GM18873 (cell line): ENCODE measurements around the gene CCBE1.
"Not testable (repeated sequence)": the region's sequence is repeated elsewhere in the genome, so short reads cannot be mapped to it uniquely, and the experiment has no call there.

Experiments used
- ATAC-seq: cut with Tn5 transposase; IDR thresholded peaks from one replicate; pipeline ENCODE4 v1.9.1; 2021; ENCODE audit warnings: mild to moderate bottlenecking, moderate library complexity, moderate number of reproducible peaks; ENCODE audit not compliant: unreplicated experiment, low FRiP score

CCBE1 gene

DNA sequence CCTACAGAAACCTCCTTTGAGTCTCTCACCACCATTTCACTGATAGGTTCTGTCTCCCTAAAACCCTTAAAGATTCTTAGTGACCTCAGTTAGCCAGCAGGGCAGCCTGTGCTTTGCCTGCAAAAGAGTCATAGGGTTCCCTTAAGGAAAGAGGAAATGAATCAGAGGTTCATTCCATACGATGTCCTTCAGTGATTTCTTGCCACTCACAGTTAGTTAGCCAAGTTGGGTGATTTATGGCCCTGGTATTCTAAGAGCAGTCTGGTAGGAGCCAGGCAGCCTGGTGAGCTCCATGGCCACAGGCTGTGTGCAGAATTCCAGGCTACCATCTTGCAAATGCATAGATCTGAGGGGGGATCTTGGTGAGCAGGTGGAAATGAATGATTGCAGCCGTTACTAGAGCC, 18.7 kb upstream of the CCBE1 start:
- ATAC-seq: no peak

DNA sequence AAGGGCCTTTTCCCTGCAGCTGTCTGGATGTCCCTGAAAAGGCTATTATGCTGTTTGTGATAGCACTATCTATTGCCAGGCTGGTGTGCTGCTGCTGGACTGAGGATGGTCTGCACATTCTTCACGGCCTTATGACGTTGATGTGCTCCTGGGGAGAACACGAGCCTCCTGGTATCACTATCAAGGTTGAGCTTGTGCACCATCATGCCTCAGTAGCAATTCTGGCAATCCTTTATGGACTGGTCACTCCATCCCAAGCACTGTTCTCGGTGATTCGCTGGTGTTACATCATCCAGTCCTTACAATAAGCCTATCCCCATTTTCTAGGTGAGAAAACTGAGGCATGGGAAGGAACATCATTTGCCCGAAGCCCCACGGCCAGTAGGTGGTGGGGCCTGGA, 18.2 kb upstream of the CCBE1 start:
- ATAC-seq: no peak

DNA sequence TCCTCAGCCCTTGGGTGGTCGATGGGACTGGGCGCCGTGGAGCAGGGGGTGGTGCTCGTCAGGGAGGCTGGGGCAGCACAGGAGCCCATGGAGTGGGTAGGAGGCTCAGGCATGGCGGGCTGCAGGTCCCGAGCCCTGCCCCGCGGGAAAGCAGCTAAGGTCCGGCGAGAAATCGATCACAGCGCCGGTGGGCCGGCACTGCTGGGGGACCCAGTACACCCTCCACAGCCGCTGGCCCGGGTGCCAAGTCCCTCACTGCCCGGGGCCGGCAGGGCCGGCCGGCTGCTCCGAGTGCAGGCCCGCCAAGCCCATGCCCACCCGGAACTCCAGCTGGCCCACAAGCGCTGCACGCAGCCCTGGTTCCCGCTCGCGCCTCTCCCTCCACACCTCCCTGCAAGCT, 16.9 kb upstream of the CCBE1 start:
- not testable (repeated sequence) for ATAC-seq

DNA sequence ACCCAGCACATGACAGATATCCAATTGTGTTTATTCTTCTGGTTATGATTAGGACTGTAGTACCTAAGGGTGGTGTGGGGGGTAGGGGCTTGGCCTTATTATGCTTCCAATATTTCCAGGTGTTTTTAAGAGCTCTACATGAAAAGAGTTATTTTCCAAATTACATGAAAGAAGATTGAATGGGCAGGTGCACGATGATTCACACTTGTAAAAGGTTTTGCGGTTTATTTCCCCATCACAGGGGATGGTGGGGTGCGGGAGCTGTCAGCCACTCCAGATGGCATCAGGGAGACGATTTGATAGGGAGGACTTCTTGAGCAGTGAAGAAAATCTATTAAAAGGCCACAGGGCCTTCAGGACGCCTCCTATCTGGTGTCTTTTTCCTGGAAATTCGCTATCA, 15.1 kb upstream of the CCBE1 start:
- no peak for ATAC-seq

DNA sequence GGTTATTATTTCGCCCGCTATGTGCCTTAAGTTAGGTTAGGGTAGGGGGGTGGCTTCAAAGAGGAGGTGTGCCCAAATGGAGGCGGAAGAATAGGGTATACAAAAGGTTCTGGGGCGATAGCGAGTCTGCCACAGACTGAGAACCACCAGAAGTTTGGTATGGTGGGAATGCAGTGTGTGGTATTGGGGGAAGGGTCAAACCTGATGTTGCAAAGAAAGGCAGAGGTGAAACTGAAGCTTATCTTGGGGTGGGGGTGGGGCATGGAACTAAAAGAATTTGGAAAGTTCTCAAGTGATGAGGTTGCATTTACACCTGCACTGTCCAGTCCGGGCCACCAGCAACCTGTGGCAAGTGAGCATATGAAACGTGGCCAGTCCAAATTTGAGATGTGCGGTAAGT, 11.8 kb upstream of the CCBE1 start:
- ATAC-seq: no peak

DNA sequence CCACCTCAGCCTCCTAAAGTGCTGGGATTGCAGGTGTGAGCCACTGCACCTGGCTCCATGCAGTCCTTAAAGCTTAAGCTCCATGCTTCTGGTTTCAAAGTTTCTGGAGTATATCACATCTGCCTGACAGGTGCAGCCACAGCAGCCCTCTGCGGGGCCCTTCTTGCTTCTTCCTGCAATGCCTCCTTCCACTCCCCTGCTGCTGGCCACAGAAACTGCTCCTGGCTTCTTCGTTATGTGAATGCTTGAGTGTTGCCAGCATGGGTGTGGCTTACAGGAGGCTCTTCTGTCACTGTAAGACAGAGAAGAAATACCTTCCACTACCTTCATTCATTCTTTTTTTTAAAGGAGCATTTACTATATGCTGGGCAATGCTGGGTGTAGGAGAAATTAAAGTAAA, 10.1 kb upstream of the CCBE1 start:
- ATAC-seq: no peak

DNA sequence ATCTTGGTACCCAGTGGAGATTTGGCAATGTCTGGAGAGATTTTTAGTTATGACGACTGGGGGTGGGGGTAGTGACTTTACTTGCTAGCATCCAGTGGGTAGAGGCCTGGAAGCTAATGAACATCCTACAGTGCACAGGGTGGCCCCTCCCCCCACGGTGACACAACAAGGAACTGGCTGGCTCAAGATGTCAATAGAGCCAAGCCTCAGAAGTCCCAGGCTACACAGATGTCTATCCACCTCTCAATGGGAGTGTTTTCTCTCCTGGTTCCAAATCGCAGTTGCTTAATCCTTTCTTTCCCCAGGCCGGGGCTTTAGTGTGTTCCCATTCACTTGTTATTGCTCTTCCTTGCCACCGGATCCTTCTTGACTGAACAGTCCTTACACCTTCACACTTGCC, 9.3 kb upstream of the CCBE1 start:
- ATAC-seq: no peak

DNA sequence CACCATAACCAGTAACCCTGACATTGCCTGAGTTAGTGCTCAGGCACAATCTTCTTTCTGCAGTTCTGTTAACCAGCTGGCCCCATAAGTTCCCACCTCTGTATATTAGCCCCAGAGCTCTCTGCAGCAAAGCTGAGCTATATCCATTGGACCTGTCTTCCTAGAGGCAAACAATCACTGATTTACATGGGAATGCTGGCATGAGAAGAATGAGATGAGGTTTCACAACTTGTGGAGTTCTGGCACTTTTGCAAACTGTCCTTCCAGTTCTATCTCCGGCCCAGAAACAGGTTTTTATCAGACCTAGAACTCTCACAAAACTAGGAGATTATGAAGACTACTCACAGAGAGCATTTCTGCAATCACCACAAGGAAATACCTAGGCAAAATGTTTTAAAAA, 7.9 kb upstream of the CCBE1 start:
- ATAC-seq: no peak

DNA sequence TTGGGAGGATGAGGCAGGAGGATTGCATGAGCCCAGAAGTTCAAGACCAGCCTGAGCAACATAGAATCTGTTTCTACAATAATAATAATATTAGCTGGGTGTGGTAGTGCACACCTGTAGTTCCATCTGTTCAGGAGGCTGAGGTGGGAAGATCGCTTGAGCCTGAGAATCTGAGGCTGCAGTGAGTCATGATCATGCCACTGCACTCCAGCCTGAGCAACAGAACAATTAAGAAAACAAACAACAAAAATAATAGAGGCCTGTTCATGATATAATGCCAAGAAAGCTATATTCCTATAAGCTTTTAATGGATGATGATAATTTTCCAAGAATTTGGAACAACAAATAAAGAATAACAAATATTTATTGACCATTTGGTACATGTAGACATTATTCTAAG, 6.9 kb upstream of the CCBE1 start:
- ATAC-seq: no peak

DNA sequence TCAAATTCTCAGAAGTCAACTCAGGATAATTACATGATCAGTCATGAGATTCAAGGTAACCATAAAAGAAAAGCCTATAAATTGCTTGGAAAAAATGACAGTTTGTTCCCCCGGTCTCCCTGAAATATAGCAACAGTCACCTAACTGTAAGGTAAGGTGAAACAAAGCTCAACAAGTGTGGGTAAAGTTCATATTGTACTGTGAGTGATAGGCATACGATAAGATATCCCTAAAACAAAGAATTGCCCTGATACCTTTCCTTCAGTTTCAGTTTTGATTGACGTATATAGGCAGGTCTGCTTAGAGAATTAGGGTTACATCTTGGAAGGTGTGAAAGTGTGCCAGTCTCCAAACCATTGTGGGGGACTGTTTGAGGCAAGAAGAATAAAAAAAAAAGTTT, 4.0 kb upstream of the CCBE1 start:
- ATAC-seq: no peak

DNA sequence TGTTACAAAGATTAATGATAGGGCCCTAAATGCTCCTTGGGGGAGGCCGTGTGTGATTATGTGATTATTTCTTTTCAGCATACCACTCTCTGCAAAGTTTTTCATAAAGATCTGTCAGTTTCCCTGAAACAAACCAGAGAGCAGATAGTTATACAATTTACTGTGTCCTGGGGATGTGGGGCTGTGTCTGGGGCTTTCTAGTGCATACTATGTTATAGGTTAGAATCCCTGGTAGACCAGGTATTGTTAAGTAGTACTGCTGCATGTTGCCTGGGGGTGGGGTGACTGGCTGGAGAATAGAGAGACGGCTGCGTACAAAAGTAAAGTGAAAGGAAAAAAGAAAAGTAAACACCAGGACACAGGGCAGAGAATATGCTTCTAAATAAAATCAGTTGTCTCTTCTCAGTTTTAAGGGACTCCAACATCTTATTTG, 3.3 kb upstream of the CCBE1 start:
- ATAC-seq: no peak

DNA sequence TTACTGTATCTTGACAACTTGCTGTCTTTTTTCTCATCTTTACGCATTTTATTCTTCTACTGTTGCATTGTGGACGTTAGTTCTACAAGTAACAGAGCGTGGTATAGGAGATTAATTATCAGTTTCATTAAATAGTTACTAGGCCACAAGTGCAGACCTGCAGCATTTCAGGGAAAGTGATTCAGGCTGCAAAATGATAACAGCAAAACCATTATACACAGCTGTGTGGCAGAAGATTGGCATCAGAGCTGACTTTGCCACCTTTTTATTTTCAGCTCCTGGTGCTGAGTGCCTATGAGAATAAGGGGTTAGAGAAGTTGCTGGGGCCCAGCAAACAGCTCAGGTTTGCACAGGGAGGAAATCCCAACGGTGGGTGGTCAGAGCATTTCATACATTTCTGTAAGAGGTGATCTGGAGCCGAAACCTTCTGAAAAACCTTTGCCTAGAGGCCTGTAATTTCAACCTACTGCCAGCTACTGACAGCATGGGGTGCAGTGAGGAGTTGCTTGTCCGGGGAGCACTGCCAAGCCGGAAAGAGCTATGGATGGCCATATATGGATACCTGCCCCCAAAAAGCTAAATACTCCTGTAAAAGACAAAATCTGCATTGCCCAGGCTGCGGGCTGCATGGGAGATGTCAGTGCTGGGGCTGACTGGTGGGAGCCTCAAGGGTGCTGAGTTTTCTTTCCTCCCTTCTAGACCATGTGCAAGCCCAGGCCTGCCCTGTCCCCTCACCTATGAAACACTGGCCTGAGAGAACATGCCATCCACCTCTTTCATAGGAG, 2.7 kb upstream of the CCBE1 start:
- ATAC-seq: no peak

DNA sequence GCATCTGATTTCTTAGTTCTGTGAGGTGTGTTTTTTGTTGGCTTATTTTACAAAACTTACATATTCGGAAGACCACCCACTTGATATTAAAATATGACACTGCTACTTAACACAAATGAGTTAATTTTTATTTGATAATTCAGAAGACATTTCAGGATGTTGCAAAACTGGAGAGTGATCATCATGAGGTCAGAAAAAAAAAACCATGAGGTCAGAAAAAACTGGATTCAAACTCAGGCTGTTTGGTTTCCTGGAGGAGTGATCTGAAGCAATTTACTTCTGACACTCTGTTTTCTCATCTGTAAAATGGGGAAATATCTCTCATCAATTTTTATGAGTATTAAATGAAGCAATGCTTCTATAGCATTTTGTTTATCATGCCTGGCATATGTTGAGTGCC, 1.8 kb upstream of the CCBE1 start:
- no peak for ATAC-seq

DNA sequence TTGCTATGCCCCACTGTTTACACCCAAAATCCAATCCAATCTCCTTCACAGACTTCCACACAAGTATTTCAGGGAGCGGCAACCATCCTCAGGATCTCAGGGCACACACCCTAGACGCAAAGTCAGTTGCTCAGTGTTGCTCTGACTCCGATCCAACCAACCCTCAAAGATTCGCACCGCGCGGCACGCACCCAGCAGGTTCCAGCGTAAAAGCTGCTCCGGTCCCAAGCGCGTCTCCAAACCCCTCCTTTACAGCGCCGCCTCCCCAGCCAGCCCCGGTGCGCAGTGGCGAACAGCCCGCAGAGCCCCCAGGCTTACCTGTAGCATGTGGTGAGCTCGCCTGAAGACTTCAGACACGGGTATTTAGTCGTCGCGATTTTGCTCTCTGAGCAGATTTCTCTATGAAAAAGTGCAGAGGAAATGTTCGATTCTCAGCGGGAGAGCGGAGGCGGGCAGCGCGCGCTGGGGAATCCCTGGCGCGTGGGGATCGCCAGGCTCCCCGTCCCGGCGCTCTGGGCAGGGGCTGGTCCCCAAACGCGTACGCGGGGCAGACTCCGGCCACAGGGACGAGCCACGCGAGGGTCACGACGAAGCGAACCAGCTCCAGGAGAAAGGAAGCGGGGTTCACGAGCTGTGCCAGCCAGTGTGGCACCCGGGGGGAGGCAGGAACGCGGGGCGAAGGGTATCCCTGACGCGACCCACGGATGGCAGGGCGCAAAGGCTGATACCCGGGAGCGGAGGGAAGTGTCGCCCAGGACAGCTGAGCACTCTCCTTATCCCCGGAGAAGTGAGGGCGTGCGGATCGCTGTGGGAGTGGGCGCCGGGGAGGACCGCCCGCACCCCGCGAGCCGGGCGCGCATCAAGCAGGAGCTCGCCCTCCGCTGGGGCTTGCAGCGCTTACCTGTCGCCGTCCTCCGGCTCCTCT, 650 bp downstream of the CCBE1 start:
- ATAC-seq: no peak

DNA sequence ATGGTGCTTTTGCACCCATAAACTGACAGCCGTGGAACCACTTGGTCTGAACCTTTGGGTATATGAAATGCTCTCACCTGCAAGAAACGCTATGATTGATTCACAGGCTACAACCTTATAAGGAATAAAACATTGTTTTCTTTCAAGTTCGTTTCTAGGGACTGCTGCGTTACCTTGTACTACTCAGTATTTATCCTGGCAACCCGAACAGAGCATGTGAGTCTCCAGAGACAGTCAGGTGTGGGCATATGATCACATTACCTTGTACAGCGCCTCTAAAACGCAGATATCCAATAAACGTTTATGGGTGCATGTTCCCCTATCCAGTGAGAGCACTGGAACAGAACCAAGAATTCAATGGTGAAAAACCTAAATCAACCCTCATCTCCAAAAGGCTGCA, 1.7 kb downstream of the CCBE1 start:
- no peak for ATAC-seq

DNA sequence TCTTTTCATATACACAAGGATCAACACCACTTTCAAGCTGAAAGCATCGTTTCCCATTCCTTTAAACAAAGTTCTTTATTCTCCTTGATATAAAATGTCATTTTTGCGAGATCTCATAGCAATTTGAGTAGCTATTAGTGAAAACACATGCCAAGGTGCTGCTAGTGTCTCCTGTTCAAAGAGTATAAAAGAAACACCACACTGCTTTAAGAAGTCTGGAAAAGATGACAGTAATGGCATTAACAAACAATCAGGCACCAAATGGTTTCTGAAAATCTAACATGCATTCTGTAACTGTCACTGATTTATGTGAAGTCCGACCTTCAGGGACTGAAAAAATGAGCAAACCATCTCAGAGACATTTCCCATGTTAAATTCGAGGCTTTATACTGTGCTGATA, 2.4 kb downstream of the CCBE1 start:
- ATAC-seq: no peak

DNA sequence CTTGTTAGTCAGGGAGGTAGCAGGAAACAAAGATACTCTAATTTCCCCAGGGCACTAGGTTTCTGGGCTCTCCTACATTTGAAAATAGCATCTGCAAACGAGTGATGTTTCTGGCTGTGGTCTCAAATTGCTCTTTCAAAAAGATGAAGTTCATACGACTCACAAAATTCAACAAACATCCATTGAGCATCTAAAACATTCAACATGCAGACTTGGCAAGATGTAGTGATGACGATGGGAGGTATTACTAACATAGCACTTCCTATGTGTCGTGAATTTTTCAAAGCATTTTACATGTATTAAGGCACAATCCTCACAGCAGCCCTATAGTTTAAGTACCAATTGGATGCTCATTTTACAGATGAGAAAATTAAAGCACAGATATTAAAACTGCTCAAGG, 5.2 kb downstream of the CCBE1 start:
- no peak for ATAC-seq

DNA sequence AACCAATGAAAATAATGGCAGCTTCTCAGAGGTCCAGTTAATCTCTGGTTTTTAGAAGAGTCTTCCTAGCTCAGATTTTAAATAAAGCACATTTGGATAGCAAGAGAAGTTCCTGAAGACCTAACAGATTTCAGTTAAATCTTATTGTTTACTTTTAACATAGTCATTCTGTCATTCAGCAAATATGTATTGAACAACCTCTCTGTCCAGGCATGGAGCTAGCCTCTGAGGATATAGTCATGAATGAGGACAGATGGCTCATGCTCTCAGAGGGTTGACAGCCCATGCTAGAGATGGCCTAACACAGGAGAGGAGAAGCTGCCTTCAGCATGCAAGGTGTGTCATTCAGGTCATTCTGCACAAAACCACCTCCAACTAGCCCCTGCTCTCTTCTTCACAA, 6.2 kb downstream of the CCBE1 start:
- no peak for ATAC-seq

DNA sequence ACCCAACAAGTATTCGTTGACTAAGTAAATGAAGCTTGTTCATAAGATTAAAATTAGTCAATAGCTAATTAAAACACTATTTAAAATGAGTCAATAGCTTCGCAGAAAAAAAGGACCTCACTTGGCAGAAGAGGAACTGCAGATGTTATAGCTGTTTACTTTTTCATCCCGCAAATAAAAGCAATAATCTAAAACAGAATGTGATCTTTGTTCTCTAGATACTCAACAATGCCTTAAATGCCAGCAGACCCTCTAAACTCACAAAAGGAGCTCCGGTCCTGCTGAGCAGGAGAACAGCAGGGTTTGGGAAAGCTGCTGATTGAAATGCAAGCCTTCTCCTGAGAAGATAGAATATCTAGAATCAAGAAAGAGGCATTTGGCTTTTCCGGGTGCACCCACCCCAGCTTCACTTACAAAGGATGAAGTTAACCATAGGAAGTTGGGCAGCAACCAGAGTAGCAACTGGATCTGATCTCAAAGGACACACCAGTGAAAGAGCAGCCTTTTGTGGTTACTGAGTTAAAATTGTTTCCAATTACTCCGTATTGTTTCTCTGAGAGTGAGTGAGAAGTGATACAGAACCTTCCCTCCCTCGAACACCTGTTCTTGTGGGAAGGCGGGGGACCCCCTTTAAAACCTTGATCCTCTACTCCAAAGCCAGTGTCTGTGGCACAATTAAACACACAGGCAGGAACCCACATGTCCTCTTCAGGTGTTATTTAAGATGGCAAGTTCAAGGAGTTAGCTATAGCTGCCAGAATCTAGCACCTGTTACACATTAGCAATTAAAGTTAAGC, 6.8 kb downstream of the CCBE1 start:
- ATAC-seq: no peak

DNA sequence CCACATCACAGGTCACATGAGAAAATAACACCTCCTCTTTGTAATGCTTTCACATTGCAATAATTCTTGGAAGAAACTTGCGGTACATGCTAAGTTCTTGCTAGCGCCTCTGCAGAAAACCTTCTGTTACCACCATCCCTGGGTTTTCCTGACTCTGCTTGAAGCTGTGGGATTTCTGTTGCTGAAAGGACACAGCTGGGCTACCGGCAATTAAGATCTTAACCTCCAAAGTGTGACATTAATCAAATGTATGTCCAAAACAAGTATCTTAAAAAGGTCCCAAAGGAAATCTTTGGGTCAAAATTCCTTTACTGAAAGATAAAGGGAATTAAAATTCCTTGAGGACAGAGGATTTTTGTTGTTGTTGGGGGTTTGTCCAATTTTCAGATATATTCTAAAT, 7.5 kb downstream of the CCBE1 start:
- no peak for ATAC-seq

DNA sequence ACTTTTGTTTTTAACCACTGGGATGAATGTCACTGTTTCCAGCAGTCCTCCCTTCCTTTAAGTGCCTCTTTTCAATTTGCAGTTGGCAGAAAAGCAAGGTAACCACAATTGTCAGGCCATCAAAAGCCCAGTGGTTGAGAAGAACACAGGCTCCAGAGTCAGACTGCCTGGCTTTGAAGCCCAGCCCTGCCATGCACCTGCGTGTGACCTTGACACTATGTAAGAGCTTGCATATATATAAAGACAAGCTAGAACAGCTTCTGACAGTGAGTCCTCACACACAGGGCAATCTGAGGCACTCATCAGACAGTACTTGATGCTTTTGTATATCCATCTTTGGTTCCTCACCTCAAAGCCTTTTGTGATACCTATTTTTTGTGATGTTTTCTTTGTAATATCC, 11.0 kb downstream of the CCBE1 start:
- no peak for ATAC-seq
